ENCODE measurements around the gene LPXN. TPM values are rescaled to one million over a fixed set of nuclear protein-coding genes. Genes with fewer than 3 reads are reported as not detected.
A peak's percentile ranks its signal among the peaks of the same experiment; 100 is the strongest.

LPXN gene
- total RNA-seq, 5 donors from 2014 or later (not counting 1 experiment from before 2014, with no cell fraction given), result 86.8 to 158 (median 142) TPM

DNA sequence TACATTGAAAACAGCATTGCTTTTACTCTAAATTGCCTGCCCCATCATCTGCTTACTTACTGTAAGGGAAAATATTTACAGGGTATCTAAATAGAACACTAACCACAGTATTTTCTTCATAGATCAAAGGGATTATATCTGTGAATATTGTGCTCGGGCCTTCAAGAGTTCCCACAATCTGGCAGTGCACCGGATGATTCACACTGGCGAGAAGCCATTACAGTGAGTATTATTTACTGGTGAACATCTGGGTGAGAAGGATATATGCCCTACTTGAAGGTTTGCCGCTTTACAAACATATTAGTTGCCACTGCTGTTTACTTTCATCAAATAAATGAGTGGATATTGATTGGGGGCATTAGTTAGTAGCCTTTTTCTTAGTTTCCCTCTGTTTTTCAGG is 40.9 kb upstream of the LPXN start:
- DNase-seq (no peak), ATAC-seq (replicated peaks in 1 of 4) (no peak)
- WGBS (ENCODE audit: insufficient coverage), result 90% methylated on average over 2 of the region's 4 CpGs
- Mint-ChIP-seq H3K27ac (no peak overlapping the region), H3K4me3 (no peak overlapping the region), H3K27me3 (no peaks in the 10 kb centered on the region), H3K9me3 (no peaks in the 10 kb centered on the region), H3K36me3 (peaks cover 75% of the 10 kb centered on the region), H3K4me1 (peaks cover 8 to 23% (median 10%) of the 10 kb centered on the region in 3 donors)
- ChIA-PET POLR2A (no interaction called here), CTCF (no interaction called here)
- Histone ChIP-seq H3K27ac (ENCODE audit: low read length) (no peak overlapping the region), H3K27me3 (replicated peaks in 1 of 2; ENCODE audit: control insufficient read depth in 2 of 2, extremely low read depth in 1 of 2, insufficient read depth in 2 of 2, low read length in 1 of 2) (no peaks in the 10 kb centered on the region), H3K4me3 (ENCODE audit: control insufficient read depth in 1 of 2, extremely low read depth in 1 of 2, low read length in 1 of 2) (no peak overlapping the region), H3K9me3 (no peaks in the 10 kb centered on the region), H3K36me3 (ENCODE audit: control insufficient read depth in 2 of 2, extremely low read depth in 1 of 2, insufficient read depth in 1 of 2, low read length in 1 of 2) (peaks cover 7 to 86% of the 10 kb centered on the region in 2 donors), H3K4me1 (ENCODE audit: control insufficient read depth in 1 of 2, extremely low read depth in 1 of 2, insufficient read depth in 2 of 2, low read length in 2 of 2) (peaks cover 0 to 6% of the 10 kb centered on the region in 2 experiments)

DNA sequence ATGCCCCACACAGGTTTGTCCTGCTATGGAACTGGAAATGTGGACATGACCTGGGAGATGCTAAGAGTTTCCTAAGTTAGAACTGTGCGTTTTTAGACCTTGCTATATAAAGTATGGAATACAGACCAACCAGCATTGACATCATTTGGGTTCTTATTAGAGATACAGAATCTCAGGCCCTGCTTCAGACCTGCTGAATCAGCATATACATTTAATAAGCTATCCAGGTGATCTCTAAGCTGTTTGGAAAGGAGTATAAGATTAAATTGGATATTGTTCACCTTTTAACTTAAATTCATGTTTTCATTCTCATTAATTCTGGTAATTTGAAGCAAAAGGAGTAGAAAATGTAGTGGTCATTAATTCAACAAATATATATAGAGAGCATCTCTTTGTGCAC is 39.9 kb upstream of the LPXN start:
- Histone ChIP-seq H3K36me3 (ENCODE audit: control insufficient read depth in 2 of 2, extremely low read depth in 1 of 2, insufficient read depth in 1 of 2, low read length in 1 of 2) (peaks cover 7 to 92% of the 10 kb centered on the region in 2 donors), H3K27ac (ENCODE audit: low read length) (no peak overlapping the region), H3K9me3 (no peaks in the 10 kb centered on the region), H3K4me3 (ENCODE audit: control insufficient read depth in 1 of 2, extremely low read depth in 1 of 2, low read length in 1 of 2) (no peak overlapping the region), H3K27me3 (replicated peaks in 1 of 2; ENCODE audit: control insufficient read depth in 2 of 2, extremely low read depth in 1 of 2, insufficient read depth in 2 of 2, low read length in 1 of 2) (no peaks in the 10 kb centered on the region), H3K4me1 (ENCODE audit: control insufficient read depth in 1 of 2, extremely low read depth in 1 of 2, insufficient read depth in 2 of 2, low read length in 2 of 2) (peaks cover 0 to 4% of the 10 kb centered on the region in 2 experiments)
- ChIA-PET POLR2A (interaction anchor here in 1 of 2 donors (0.6 kb wide), 1 partner anchor 35 kb away, joined by 4 read pairs; no protein-coding TSS in a partner anchor), CTCF (no interaction called here)
- peak overlapping the region in 1 of 2 donors; percentile 32 for H3K27ac Mint-ChIP-seq
- peaks cover 83% of the 10 kb centered on the region for H3K36me3 Mint-ChIP-seq
- ATAC-seq (replicated peaks in 1 of 4) (no peak), DNase-seq (no peak)
- no peaks in the 10 kb centered on the region for H3K9me3 Mint-ChIP-seq
- no peak overlapping the region for H3K4me3 Mint-ChIP-seq
- H3K4me1 Mint-ChIP-seq, result peaks cover 10 to 27% (median 12%) of the 10 kb centered on the region in 3 donors
- WGBS (ENCODE audit: insufficient coverage), result no CpG with 5 or more reads among the region's 1 CpG
- no peaks in the 10 kb centered on the region for H3K27me3 Mint-ChIP-seq

DNA sequence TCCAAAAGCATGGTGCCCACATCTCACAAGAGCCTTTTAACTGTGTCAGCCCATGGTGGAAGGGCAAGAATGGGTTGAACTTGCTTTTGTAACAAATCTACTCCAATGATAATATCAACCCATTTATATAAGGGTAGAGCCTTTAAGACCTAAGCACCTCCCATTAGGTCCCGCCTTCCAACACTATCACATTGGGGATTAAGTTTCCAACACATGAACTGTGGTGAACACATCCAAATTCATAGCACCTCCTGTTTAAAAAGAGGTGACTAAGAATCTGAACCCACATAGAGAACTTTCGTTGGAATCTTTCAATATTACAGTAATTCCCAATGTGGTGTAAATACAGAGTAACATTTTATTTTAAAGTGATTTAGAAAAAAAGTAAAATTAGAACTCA is 37.6 kb upstream of the LPXN start:
- no peaks in the 10 kb centered on the region for H3K27me3 ChIP-seq (replicated peaks in 1 of 2; ENCODE audit: control insufficient read depth in 2 of 2, extremely low read depth in 1 of 2, insufficient read depth in 2 of 2, low read length in 1 of 2)
- POLR2A ChIA-PET, result no interaction called here
- no peak for ATAC-seq (replicated peaks in 1 of 4)

DNA sequence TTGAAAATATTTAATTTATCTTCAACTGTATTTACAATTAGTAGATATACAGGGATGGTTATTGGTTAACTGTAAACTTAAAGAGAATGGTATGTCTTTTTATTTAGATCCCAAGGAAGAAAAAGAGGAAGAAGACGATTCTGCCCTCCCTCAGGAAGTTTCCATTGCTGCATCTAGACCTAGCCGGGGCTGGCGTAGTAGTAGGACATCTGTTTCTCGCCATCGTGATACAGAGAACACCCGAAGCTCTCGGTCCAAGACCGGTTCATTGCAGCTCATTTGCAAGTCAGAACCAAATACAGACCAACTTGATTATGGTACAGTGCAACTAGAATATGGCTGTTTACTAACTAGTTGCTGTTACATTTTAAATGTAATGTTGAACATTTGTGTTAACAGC is 34.1 kb upstream of the LPXN start:
- Mint-ChIP-seq H3K4me1 (peaks cover 40 to 48% (median 44%) of the 10 kb centered on the region in 3 donors), H3K36me3 (peaks cover 58% of the 10 kb centered on the region), H3K27ac (no peak overlapping the region), H3K27me3 (no peaks in the 10 kb centered on the region), H3K4me3 (no peak overlapping the region), H3K9me3 (no peaks in the 10 kb centered on the region)
- CTCF ChIA-PET, result interaction anchor here (0.5 to 0.6 kb wide), 2 partner anchors 36 to 56 kb away, joined by 3 to 4 read pairs; no protein-coding TSS in a partner anchor
- DNase-seq (no peak), ATAC-seq (replicated peaks in 1 of 4) (no peak)
- no peaks in the 10 kb centered on the region for H3K27me3 ChIP-seq (replicated peaks in 1 of 2; ENCODE audit: control insufficient read depth in 2 of 2, extremely low read depth in 1 of 2, insufficient read depth in 2 of 2, low read length in 1 of 2)
- peaks cover 0 to 47% of the 10 kb centered on the region in 2 donors for H3K36me3 ChIP-seq (ENCODE audit: control insufficient read depth in 2 of 2, extremely low read depth in 1 of 2, insufficient read depth in 1 of 2, low read length in 1 of 2)
- WGBS (ENCODE audit: insufficient coverage), result 100% methylated on average over 2 of the region's 8 CpGs
- no peak overlapping the region for H3K27ac ChIP-seq (ENCODE audit: low read length)
- POLR2A ChIA-PET, result no interaction called here
- H3K4me3 ChIP-seq (ENCODE audit: control insufficient read depth in 1 of 2, extremely low read depth in 1 of 2, low read length in 1 of 2), result no peak overlapping the region
- no peaks in the 10 kb centered on the region for H3K9me3 ChIP-seq
- H3K4me1 ChIP-seq (ENCODE audit: control insufficient read depth in 1 of 2, extremely low read depth in 1 of 2, insufficient read depth in 2 of 2, low read length in 2 of 2), result peaks cover 3 to 4% of the 10 kb centered on the region in 2 experiments

More for the DNA sequence above, 37.6 kb upstream of the LPXN start:
- Mint-ChIP-seq H3K36me3 (peaks cover 76% of the 10 kb centered on the region), H3K9me3 (no peaks in the 10 kb centered on the region), H3K4me3 (no peak overlapping the region), H3K27me3 (no peaks in the 10 kb centered on the region), H3K4me1 (peaks cover 17 to 28% (median 21%) of the 10 kb centered on the region in 3 donors), H3K27ac (no peak overlapping the region)
- H3K9me3 ChIP-seq, result no peaks in the 10 kb centered on the region
- H3K36me3 ChIP-seq (ENCODE audit: control insufficient read depth in 2 of 2, extremely low read depth in 1 of 2, insufficient read depth in 1 of 2, low read length in 1 of 2), result peaks cover 3 to 79% of the 10 kb centered on the region in 2 donors
- CTCF ChIA-PET, result no interaction called here
- no peak overlapping the region for H3K27ac ChIP-seq (ENCODE audit: low read length)
- no peak for DNase-seq
- H3K4me3 ChIP-seq (ENCODE audit: control insufficient read depth in 1 of 2, extremely low read depth in 1 of 2, low read length in 1 of 2), result no peak overlapping the region
- no CpG with 5 or more reads among the region's 2 CpGs for WGBS (ENCODE audit: insufficient coverage)
- no peaks in the 10 kb centered on the region for H3K4me1 ChIP-seq (ENCODE audit: control insufficient read depth in 1 of 2, extremely low read depth in 1 of 2, insufficient read depth in 2 of 2, low read length in 2 of 2)

DNA sequence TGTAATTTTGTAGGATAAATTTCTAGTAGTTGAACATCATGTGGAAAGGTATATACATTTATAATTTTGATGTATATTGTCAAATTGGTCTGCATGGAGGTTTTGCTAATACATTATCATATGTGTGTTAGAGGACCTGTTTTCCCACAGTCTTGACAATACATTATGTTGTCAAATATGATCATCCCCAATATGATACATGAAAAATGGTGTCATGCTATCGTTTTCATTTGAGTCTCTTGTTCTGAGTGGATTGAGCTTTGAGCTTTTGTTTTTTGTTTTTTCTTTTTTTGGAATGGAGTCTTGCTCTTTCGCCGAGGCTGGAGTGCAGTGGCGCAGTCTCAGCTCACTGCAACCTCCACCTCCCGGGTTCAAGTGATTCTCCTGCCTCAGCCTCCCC is 32.7 kb upstream of the LPXN start:
- Histone ChIP-seq H3K4me3 (ENCODE audit: control insufficient read depth in 1 of 2, extremely low read depth in 1 of 2, low read length in 1 of 2) (no peak overlapping the region), H3K9me3 (no peaks in the 10 kb centered on the region), H3K27ac (ENCODE audit: low read length) (no peak overlapping the region), H3K4me1 (ENCODE audit: control insufficient read depth in 1 of 2, extremely low read depth in 1 of 2, insufficient read depth in 2 of 2, low read length in 2 of 2) (peaks cover 3 to 4% of the 10 kb centered on the region in 2 experiments), H3K27me3 (replicated peaks in 1 of 2; ENCODE audit: control insufficient read depth in 2 of 2, extremely low read depth in 1 of 2, insufficient read depth in 2 of 2, low read length in 1 of 2) (no peaks in the 10 kb centered on the region), H3K36me3 (ENCODE audit: control insufficient read depth in 2 of 2, extremely low read depth in 1 of 2, insufficient read depth in 1 of 2, low read length in 1 of 2) (peaks cover 0 to 33% of the 10 kb centered on the region in 2 donors)
- Mint-ChIP-seq H3K4me3 (no peak overlapping the region), H3K4me1 (peaks cover 53 to 57% (median 55%) of the 10 kb centered on the region in 3 donors), H3K36me3 (peaks cover 54% of the 10 kb centered on the region), H3K27me3 (no peaks in the 10 kb centered on the region), H3K9me3 (no peaks in the 10 kb centered on the region), H3K27ac (no peak overlapping the region)
- no peak for DNase-seq
- ChIA-PET CTCF (no interaction called here), POLR2A (interaction anchor here in 1 of 2 donors (0.6 kb wide), 1 partner anchor 1205 kb away, joined by 3 read pairs; no protein-coding TSS in a partner anchor)
- ATAC-seq (replicated peaks in 1 of 4), result no peak
- WGBS (ENCODE audit: insufficient coverage), result 100% methylated on average over 2 of the region's 5 CpGs

DNA sequence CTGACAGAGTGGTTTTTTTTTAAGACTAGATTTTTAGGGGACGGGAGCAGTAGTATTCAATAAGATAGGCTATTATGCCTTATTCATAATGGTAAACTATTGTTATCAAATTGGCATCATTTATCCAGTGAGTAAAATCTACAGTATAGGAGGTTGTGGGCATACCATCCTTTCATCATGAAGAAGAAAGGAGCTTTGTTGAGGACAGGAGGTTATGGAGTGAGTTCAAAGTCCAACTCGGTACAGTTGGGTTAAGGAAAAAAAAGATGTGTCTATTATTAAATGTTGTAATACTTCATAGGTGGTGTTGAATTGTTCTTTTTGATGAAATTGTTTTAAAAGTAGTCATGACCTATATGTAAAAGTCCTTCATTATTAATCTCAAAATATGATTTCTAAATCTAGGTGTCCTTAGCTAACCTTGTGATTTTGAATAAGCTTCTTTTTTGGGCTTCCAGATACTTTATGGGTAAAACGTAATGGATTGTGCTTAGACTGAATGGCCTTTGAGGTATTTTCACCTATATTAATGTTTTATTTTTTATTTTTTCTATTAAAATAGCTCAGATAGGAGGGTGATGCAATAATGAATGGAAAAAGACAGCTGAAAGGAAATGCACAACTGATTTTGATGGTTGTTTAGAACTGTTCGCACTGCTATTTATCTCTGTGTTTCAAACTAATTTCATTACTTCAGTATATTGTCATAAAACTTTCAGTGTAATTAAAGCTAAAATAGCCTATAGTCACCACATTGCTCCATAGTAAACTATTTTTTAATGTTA is 31.5 kb upstream of the LPXN start:
- Histone ChIP-seq H3K4me1 (ENCODE audit: control insufficient read depth in 1 of 2, extremely low read depth in 1 of 2, insufficient read depth in 2 of 2, low read length in 2 of 2) (peaks cover 3 to 4% of the 10 kb centered on the region in 2 experiments), H3K4me3 (ENCODE audit: control insufficient read depth in 1 of 2, extremely low read depth in 1 of 2, low read length in 1 of 2) (no peak overlapping the region), H3K9me3 (no peaks in the 10 kb centered on the region), H3K27ac (ENCODE audit: low read length) (no peak overlapping the region), H3K27me3 (replicated peaks in 1 of 2; ENCODE audit: control insufficient read depth in 2 of 2, extremely low read depth in 1 of 2, insufficient read depth in 2 of 2, low read length in 1 of 2) (no peaks in the 10 kb centered on the region), H3K36me3 (ENCODE audit: control insufficient read depth in 2 of 2, extremely low read depth in 1 of 2, insufficient read depth in 1 of 2, low read length in 1 of 2) (peaks cover 0 to 23% of the 10 kb centered on the region in 2 donors)
- ATAC-seq (replicated peaks in 1 of 4), result no peak
- ChIA-PET CTCF (interaction anchor here (0.7 to 3.0 kb wide), 3 partner anchors 26 to 40 kb away, joined by 3 to 15 read pairs (median 3); no protein-coding TSS in a partner anchor), POLR2A (no interaction called here)
- no peak for DNase-seq
- H3K9me3 Mint-ChIP-seq, result no peaks in the 10 kb centered on the region
- H3K4me1 Mint-ChIP-seq, result peaks cover 66 to 69% (median 67%) of the 10 kb centered on the region in 3 donors
- peak overlapping the region in 1 of 3 donors; percentile 33 for H3K4me3 Mint-ChIP-seq
- peak overlapping the region in 1 of 2 donors; percentile 9 for H3K27ac Mint-ChIP-seq
- WGBS (ENCODE audit: insufficient coverage), result no CpG with 5 or more reads among the region's 4 CpGs
- H3K27me3 Mint-ChIP-seq, result no peaks in the 10 kb centered on the region
- H3K36me3 Mint-ChIP-seq, result peaks cover 51% of the 10 kb centered on the region
